H1 (cell line): ENCODE data around the gene BGN.

ENCODE experiments used
- BRCA1 ChIP-seq: IDR thresholded peaks from 2 replicates; pipeline ENCODE4 v1.6.1; 2012; ENCODE audit warnings: low read depth, low read length, improper control_type of control experiment
- CTCF ChIP-seq, 3 experiments: IDR thresholded peaks; 1 replicate in 2 of 3; 2 replicates in 1 of 3; pipeline versions ENCODE4 v1.5.1 to v1.6.1; 2011; ENCODE audit warnings: low read length in 3 of 3, mild to moderate bottlenecking in 3 of 3, inconsistent platforms in 2 of 3, low read depth in 1 of 3, moderate library complexity in 1 of 3; ENCODE audit not compliant: insufficient read depth in 1 of 3; ENCODE audit errors: control extremely low read depth in 1 of 3
- GABPA ChIP-seq: IDR thresholded peaks from 2 replicates; pipeline ENCODE4 v1.6.1; 2011; ENCODE audit warnings: mild to moderate bottlenecking, low read length, moderate library complexity, borderline replicate concordance; ENCODE audit not compliant: insufficient read depth
- MAX ChIP-seq: IDR thresholded peaks from 2 replicates; pipeline ENCODE4 v1.6.1; 2012; ENCODE audit warnings: inconsistent platforms
- POLR2A ChIP-seq, 2 experiments: IDR thresholded peaks; 1 replicate in 1 of 2; 2 replicates in 1 of 2; pipeline ENCODE4 v1.6.1; 2011; ENCODE audit warnings: low read depth in 2 of 2, low read length in 2 of 2, mild to moderate bottlenecking in 2 of 2; ENCODE audit errors: control extremely low read depth in 1 of 2
- POLR2AphosphoS5 ChIP-seq: IDR thresholded peaks from 2 replicates; pipeline ENCODE4 v1.6.1; 2011; ENCODE audit warnings: low read depth, low read length
- RXRA ChIP-seq: IDR thresholded peaks from 2 replicates; pipeline ENCODE4 v1.6.1; 2011; ENCODE audit warnings: low read depth, mild to moderate bottlenecking, low read length, moderate library complexity; ENCODE audit not compliant: insufficient read depth

DNA sequence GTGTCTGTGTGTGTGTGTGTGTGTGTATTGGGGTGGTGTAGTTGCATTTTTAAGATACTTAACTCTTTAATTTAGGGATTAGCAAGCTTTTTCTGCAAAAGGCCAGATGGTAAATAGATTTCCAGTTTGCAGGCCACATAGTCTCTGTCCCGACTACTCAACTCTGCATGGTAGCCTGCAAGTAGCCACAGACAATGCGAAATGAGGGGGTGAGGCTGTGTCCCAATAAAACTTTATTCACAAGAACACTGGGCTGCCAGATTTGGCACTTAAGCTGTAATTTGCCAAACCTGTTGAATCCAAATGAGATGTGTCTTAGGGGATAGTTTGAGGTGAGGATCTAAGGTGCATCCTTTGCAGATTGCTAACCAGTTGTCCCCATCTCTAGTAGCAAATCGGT is 29.5 kb downstream of the BGN start:
- TF ChIP-seq POLR2AphosphoS5 (no peak), GABPA (no peak), CTCF (IDR thresholded peaks at IDR 0.05; ENCODE audit: control extremely low read depth in 1 of 3, insufficient read depth in 1 of 3, low read depth in 1 of 3, low read length in 3 of 3) (no peak), POLR2A (IDR thresholded peaks at IDR 0.05; ENCODE audit: control extremely low read depth in 1 of 2, low read depth in 2 of 2, low read length in 2 of 2) (no peak), MAX (no peak), RXRA (no peak), BRCA1 (no peak)
